Measurements from ENCODE around the gene CDC27. TPM values are rescaled to one million over a fixed set of nuclear protein-coding genes. Genes with fewer than 3 reads are reported as not detected.
"Not testable (repeated sequence)": the region's sequence is repeated elsewhere in the genome, so short reads cannot be mapped to it uniquely, and the experiment has no call there.

The CDC27 gene
- total RNA-seq, 1 donor from 2014 or later, result 178 TPM

DNA sequence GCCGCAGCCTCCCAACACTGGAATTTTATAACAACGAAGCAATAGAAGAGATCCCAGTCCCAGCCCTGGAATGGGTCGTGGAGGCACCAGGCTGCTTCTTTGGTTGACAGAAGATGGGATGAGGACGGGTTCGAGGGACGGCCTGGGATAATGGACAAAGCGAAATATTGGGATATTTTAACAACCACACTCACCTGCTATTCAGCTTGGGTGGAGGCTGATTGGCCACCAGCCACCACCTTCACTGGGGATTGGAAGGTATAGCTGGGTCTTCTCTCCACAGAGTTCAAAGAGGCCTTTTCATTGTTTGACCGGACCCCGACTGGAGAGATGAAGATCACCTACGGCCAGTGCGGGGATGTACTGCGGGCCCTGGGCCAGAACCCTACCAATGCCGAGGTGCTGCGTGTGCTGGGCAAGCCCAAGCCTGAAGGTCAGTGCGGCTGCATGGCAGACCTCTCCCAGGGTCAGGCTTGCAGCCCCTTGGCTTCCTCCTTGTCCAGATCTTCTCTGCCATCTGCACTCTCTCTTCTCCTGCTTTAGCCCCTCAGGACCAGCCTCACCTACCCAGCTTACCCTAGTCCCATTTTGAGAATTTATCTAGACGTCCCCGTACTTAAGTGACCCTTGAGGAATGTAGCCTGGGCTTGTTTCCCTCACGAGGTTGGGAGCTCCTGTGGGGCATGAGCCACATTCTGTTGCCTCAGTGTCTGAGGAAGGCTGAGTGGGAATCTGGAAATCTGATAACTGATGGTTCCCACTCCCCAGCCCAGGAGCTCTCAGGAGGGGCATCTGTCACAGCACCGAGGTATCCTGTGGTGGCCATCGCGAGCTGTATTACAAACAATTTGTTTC, 30.8 kb upstream of the CDC27 start:
- DNase-seq (ENCODE audit: low read depth, low spot score), result no peak

DNA sequence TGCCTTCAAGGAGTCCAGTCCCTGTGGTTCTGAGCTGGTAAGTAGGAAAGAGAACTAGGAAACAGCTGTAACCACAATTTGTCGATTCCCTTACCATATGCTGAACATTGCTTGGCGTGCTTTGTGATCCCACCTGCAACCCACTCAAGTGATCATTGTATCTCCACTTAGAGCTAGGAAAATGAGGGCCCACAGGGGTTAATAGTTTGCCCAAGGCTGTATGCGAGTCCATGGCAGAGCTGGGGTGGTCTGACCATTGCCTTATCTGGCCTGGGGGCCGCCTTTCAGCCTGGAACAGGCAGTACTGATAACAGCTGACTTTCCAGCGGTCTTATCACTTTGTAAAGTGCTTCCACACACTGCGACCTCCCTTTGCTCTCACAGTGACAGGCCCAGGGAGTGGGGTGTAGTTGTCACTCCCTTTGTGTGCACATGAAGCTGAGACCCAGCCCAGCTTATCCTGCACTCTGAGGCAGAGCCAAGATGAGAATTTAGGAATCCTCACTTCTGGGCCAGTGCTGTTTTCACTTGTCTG, 29.9 kb upstream of the CDC27 start:
- DNase-seq (ENCODE audit: low read depth, low spot score), result no peak

DNA sequence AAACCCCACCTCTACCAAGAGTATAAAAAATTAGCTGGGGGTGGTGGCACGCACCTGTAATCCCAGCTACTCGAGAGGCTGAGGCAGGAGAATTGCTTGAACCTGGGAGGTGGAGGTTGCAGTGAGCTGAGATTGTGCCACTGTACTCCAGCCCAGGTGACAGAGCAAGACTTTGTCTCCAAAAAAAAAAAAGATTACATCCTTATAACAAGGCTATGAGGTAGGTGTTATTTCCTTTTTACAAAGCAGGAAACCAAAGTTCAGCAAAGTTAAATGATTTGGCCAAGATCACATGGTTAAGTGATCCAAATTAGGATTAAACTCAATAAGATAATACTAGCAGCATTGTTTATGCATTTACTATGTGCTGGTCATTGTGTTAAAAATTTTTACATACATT, 28.2 kb upstream of the CDC27 start:
- not testable (repeated sequence) for DNase-seq (ENCODE audit: low read depth, low spot score)

DNA sequence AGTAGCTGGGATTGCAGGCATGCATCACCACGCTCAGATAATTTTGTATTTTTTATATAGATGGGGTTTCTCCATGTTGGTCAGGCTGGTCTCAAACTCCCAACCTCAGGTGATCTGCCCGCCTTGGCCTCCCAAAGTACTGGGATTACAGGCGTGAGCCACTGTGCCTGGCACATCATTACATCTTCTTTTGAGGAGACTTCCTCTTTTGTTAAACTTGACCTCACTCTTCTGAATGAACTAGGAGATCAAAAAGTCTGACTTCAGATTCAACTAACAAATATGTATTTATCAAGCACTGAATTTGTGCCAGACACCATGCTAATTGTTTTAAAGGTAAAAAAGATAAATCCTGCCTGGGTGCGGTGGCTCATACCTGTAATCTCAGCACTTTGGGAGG, 27.7 kb upstream of the CDC27 start:
- DNase-seq (ENCODE audit: low read depth, low spot score), result not testable (repeated sequence)

DNA sequence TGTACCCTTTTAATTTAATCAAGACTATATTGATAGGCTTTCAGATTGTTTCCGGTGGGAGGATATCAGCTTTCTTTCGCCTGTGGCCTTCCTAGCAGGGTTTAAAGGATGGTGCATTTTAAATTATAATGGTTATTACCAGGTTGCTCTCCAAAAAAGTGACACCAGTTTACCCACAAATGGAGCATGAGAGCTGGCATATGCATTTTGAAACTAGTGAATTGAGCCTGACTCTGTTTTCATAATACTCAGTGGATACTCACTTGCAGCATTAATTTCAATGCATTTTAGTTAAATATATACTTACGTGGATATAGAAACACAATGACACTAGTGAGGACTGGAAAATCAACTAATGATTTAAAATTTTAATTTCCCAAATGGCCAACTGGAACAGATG, 25.8 kb upstream of the CDC27 start:
- no peak for DNase-seq (ENCODE audit: low read depth, low spot score)

DNA sequence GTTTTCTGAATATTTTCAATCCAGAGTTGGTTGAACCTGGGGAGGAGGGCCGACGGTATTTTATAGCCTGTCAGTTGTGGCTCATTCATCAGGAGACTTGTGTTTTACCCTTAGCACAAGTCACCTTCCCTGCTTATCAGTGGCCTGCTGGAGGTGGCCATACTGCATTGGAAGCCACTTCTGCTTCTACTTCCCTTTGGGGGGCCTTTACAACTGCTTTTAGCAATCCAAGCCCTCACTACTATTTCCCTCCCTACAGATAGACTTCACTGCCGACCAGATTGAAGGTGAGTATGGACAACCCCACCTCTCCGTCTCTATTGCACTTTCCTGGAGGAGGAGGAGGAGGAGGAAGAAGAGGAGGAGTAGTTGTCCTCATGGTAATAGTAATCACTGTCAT, 24.4 kb upstream of the CDC27 start:
- DNase-seq (ENCODE audit: low read depth, low spot score), result no peak

DNA sequence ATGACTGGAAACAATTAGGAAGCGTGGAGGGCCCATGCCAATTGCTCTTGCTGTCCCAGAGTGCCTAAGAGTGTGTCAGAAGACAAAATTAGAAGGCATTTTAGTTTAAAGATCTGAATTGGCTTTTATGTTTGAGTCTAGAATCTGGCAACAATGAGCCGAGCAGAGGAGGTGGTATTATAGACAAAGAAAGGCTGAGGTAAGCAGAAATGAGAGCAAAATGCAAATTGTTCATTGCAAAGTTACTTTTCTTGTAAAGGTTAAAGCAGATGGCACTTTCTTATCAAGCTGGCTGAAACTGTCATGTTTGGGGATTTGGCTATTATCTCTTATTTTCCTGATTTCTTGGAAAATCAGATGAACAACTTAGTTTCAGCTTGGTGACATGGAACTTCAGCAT, 23.4 kb upstream of the CDC27 start:
- DNase-seq (ENCODE audit: low read depth, low spot score), result no peak

DNA sequence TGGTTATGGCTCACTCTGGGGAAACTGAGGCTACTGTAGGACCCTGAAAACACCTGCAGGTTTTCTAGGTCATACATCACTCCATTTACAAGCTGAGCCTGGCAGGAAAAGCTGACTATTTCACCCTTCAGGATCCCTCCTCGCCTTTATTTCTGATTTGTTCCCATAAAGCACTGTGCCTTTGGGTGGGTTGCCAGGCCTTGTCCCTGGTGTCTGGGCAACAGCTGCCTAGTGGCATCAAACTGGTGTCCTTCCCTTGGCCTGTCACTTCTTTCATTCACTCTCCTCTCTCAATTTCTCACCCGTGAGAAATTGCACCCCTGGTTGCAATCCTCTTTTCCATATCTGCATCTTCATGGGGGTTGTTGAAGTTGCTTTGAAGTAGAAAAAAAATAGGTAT, 21.7 kb upstream of the CDC27 start:
- DNase-seq (ENCODE audit: low read depth, low spot score), result no peak

DNA sequence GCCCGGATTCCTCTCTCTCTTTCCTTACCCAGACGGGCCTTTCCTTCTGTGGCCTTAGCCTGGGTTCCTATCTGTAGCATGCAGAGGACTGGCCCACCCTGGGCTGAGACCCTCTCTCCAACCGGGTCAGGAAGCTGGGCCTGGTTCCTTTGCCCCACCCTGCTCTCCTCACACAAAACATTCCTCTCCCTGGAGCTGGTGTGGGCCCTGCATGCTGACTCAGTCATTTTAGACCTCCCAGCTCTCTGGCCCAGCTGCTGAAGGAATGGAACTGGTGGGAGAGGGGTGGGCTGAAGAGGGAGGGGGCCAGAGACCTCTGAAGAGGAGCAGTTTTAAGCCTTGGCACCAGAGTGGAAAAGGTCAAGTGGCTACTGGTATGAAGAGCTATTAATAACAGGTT, 21.0 kb upstream of the CDC27 start:
- DNase-seq (ENCODE audit: low read depth, low spot score), result no peak

DNA sequence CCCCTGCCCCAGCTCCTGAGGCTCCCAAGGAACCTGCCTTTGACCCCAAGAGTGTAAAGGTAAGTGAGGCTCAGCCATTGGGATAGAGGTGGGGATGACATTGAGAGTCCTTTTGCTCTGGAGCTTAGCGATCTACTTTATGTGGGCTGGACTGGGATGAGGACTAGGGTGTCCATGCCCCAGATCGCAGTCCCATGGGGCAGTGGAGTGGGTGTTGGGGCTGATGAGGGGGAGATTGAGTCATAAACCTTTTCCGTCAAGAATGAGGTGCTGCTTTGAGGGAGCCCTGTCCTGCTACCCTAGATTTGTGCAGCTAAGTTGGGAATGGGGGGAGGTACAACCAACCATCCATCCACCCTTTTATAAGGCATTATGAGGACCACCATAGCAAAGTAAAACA, 20.4 kb upstream of the CDC27 start:
- DNase-seq (ENCODE audit: low read depth, low spot score), result no peak

DNA sequence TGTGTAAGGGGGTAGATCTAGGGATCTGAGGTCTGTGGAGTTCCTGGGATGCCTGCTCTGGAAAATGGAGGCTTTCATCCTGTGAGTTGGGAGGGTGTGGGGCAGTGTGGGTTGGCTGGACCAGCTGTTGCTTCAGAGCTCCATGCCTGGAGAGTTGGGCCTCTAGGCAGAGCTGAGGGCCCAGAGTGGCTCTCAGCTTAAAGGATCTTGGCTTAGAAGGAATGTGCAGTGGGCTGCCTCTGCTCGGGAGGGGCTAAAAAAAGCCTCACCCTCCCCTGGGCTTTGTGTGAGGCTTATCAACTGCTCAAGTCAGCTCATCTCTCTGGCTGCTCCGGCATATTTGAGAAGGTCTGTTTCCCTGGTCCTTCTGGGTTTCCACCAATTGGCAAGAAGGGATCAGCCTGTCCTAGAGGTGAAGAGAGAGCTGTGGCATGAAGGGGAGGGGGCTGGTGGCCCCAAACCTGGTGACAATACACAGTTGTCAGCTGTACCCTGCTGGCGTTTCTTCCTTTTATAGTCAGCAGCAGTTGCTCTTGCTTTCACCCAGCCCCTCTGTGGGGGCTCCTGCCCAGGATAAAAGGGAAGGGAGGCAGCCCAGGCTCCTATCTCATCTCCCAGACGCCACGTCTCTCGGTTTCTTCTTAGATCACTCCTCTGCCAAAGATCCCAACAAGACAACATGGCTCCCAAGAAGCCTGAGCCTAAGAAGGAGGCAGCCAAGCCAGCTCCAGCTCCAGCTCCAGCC, 19.8 kb upstream of the CDC27 start, which contains the start of gene MYL4:
TSS of gene MYL4 (plus strand) at position 605 of the 745 bp plus-strand sequence. CDS start at position 680, 75 bp downstream.
- DNase-seq (ENCODE audit: low read depth, low spot score), result no peak

DNA sequence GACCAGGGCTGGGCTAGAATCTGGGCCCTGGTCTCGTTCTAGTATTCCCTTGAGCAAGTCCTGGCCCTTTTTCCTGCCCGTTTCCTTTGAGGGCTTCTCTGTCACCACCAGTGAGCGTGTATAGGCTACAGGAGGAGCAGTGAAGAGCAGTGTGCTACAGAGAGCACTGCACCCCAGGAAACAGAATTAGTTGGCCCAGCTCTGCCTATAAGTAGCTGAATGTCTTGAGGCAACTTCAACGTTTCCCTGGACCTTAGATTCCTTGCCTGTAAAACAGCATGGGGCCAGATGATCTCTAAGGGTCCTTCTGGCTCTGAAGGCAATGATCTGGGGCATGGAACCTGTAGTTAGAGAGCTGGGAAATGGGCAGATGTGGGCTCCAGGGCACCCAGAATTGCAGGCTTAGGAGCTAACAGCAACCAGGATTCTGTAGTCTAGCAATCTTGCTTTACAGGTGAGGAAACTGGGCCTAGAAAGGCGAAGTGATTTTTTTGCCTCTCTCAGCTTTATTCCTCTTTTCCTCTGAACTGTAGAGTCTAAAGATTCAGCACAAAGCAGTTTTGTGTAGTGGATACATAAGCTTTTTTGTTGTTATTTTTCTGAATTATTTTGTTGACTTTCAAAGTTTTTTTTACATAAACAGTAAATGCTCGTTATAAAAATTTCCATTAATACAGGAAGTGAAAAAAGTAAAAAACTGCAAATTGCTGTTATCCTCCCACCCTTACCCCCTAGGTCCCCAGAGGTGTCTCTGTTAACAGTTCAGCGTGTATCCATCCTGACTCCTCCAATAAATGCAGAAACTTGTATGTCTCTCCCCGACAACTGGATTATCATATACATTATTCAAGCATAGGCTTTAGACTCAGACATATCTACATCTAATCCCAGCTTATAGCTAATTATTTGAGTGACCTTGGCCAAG, 18.3 kb upstream of the CDC27 start:
- no peak for DNase-seq (ENCODE audit: low read depth, low spot score)

DNA sequence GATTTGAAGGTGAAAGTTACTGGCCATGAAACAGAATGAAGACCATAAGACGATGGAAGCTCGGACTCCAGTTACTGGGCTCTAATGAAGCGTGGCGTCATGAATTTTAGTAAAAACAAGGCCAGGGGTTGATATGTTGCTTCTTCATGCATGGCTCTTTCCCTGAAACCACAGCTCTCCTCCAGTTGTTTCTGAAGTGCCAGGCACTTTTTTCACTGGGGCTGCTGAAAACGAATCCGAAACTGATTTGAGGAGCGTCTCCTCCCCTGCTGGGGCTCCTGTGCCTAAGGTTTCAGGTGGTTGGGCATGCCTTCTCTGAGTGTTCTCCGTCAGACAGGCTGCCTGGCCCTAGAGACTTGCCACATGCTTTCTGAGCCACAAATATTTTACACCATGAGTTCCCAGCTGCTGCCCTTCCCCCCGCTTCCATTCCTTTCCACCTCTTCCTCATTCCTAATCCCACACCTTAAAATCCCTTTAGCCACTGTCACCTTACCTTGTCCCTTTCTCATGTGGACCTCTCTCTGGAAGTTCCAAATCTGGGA, 16.4 kb upstream of the CDC27 start:
- DNase-seq (ENCODE audit: low read depth, low spot score), result no peak

DNA sequence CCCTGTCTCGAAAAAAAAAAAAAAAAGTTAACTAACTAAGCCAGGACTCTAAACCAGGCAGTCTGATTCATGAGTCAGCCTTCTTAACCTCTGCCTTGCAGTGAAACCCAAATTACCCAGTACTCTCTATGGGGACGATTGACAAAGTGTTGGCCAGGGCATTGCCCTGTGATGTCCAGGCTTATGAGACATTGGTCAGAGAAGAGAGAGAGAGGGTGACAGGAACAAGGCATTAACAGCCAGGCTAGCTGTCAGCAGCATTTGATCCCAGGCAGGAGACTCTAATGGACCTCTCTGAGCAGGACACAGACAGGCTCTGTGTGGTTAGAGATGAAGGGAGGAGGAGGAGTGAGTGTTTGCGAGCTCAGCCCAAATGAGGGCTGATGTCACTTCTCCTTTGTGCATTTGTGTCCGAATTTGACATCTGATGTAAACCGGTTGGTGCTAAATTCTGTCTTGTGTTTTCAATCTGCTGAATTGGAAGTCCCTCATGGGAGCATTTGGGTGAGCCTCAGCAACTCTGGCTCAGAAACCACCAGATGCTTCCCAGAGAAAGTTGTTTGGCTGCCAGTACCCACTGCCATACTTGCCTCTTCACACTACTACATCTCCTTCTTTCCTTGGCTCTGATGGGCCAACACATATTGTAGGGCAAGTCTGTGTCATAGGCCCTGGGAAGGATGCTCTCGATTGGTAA, 15.8 kb upstream of the CDC27 start:
- DNase-seq (ENCODE audit: low read depth, low spot score), result no peak

DNA sequence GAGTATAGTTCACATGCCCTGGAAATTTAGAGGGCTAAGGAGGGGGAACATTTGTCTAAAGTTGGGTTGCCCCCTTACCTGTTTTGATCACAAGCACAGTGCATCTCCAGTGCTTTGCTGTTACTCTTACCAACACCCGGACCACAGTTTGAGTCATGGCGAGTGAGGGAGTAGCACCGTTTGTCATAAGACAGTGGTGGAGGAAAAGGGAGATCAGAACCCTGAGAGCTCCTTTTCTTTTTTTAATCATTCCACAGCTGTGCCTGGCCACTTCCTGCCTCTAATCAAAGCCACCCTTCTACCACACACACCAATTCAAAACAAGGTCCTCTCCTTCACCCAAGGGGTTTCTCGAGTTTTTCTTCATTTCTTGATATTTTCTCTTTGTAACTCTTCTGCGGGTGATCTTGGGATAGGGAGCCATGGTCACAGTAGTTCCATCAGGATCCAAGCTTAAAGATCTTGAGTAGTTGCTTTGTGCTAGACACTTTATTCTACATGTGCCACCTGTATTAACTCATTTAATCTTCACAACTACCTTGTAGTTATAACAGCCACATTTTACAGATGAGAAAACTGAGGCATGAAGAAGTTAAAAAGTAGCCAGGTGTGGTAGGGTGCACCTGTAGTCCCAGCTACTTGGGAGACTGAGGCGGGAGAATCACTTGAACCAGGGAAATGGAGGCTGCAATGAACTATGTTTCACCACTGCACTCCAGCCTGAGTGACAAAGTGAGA, 15.1 kb upstream of the CDC27 start:
- DNase-seq (ENCODE audit: low read depth, low spot score), result no peak

DNA sequence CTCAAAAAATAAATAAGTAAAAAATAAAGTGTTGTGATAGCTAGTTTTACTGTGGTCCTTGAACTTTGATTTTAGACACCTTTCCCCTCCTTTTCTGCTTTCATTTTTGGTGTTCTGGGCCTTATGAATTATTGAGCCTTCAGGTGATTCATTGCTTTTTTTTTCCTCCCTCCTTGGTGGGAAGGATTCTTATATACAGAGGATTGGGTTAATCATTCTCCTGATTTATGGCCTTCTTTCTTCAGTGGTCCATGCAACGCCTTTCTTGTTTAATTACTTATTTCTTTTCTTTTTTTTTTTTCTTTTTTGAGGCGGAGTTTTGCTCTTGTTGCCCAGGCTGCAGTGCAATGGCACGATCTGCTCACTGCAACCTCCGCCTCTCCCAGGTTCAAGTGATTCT, 12.1 kb upstream of the CDC27 start:
- no peak for DNase-seq (ENCODE audit: low read depth, low spot score)

DNA sequence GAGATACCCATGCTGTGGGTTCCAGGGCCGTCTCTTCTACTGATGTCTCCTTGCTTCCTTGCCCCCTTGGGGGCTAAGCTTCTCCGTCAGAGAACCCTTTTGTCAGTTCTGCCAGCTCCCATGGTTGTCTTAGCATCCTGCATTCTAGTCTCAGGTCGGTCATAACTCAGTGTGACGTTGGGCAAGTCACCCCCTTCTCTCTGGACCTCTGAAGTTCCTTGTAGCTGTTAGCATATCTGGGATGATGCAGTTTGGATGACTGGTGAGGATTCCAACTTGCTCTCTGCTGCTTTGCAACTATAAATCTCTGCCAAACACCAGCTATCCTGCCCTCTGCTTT, 11.2 kb upstream of the CDC27 start:
- no peak for DNase-seq (ENCODE audit: low read depth, low spot score)

DNA sequence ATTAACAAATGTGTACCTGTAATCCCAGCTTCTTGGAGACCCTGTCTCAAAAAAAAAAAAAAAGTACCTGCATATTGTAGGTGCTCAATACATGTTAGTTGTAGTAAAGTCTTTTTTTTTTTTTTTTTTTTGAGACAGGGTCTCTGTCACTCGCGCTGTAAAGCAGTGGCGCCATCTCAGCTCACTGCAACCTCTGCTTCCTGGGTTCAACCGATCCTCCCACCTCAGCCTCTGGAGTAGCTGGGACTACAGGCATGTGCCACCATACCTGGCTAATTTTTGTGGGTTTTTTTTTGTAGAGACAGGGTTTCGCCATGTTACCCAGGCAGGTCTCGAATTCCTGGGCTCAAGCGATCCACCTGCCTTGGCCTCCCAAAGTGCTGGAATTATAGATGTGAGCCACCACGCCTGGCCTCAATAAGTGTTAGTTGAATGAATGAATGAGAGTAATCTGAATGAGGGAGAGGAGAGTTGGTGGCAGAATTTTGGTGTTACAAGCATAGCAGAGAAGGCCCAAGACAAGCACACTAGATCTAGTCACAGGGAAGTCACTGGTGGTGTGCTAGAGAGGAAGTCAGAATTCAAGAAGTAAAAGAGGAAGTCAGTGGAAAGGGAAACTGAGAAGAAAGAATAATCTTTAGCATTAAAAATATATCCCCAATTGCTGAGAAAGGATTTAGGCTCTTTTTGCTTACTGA, 10.7 kb upstream of the CDC27 start:
- no peak for DNase-seq (ENCODE audit: low read depth, low spot score)

DNA sequence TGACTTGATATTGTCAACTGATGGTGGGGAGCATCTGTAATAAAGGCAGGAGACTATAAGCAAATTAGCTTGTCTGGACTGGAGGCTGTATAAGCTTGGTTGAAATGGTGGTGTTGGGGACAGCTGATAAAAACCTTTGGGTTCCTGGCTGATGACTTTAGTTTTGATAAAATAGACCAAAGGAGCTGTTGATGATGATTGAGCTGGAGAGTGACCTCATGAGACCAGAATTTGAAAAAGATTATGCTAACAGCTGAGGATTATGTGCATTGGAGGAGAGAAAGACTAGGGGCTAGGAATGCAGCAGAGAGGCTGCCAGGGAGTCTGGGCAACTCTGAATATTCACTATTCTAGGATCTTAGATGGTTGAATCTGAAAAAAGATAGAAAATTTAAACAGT, 8.7 kb upstream of the CDC27 start:
- no peak for DNase-seq (ENCODE audit: low read depth, low spot score)

Data from pulmonary artery endothelial cell (primary cell).